Measurements from ENCODE around the gene WFDC11. TPM values are rescaled to one million over a fixed set of nuclear protein-coding genes. Genes with fewer than 3 reads are reported as not detected.
"Not testable (repeated sequence)": the region's sequence is repeated elsewhere in the genome, so short reads cannot be mapped to it uniquely, and the experiment has no call there.

WFDC11 gene
- total RNA-seq, 4 donors from 2014 or later: not detected

DNA sequence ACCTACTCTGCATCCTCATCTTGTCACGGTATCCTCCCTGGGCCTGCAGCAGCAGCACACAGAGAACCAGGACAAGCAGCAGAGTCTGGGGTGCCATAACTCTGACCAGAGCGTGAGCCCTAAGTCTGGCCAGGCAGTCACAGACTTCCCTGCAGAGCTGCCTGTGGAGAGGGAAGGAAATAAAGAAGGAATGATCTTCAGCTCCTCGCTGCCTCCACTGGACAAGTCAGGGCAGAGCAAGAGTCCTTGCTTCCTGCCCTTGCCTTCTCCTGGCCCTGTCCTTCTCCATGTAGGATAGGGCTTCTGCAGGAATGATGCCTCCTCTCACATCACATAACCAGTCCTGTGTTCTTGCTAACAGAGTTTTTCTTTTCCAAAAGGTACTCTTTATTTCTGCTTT, 15.9 kb upstream of the WFDC11 start:
- H3K27me3 ChIP-seq: no peaks in the 10 kb centered on the region
- no peak overlapping the region for H3K4me3 ChIP-seq
- DNase-seq: no peak
- H3K4me1 ChIP-seq: no peaks in the 10 kb centered on the region
- no peak overlapping the region for H3K27ac ChIP-seq
- TF ChIP-seq, protein P1, sequence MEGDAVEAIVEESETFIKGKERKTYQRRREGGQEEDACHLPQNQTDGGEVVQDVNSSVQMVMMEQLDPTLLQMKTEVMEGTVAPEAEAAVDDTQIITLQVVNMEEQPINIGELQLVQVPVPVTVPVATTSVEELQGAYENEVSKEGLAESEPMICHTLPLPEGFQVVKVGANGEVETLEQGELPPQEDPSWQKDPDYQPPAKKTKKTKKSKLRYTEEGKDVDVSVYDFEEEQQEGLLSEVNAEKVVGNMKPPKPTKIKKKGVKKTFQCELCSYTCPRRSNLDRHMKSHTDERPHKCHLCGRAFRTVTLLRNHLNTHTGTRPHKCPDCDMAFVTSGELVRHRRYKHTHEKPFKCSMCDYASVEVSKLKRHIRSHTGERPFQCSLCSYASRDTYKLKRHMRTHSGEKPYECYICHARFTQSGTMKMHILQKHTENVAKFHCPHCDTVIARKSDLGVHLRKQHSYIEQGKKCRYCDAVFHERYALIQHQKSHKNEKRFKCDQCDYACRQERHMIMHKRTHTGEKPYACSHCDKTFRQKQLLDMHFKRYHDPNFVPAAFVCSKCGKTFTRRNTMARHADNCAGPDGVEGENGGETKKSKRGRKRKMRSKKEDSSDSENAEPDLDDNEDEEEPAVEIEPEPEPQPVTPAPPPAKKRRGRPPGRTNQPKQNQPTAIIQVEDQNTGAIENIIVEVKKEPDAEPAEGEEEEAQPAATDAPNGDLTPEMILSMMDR (IDR thresholded peaks at IDR 0.05): no peak
- no peak for TF ChIP-seq POLR2A (IDR thresholded peaks at IDR 0.05)
- H3K36me3 ChIP-seq: no peaks in the 10 kb centered on the region
- no peaks in the 10 kb centered on the region for H3K9me3 ChIP-seq

DNA sequence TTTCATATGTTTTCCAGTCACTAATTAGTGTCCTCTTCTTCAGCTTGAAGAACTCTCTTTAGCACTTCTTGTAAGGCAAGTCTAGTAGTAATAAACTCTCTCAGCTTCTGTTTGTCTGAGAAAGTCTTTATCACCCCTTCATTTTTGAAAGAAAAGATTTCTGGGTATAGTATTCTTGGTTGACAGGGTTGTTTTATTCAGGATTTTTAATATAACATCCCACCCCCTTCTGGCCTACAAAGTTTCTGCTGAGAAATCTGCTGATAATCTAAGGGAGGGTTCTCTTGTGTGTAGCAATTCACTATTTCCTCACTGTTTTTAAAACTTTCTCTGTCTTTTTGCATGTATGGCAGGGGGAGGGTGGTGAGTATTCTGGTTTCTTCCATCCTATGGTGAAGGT, 9.6 kb upstream of the WFDC11 start:
- no peaks in the 10 kb centered on the region for H3K36me3 ChIP-seq
- no peak overlapping the region for H3K27ac ChIP-seq
- no peak for DNase-seq
- no peaks in the 10 kb centered on the region for H3K4me1 ChIP-seq
- no peak for TF ChIP-seq POLR2A (IDR thresholded peaks at IDR 0.05)
- TF ChIP-seq, protein P1 (IDR thresholded peaks at IDR 0.05): no peak
- no peaks in the 10 kb centered on the region for H3K27me3 ChIP-seq
- no peak overlapping the region for H3K4me3 ChIP-seq
- peaks cover 0 to 21% (median 9%) of the 10 kb centered on the region in 4 donors for H3K9me3 ChIP-seq

DNA sequence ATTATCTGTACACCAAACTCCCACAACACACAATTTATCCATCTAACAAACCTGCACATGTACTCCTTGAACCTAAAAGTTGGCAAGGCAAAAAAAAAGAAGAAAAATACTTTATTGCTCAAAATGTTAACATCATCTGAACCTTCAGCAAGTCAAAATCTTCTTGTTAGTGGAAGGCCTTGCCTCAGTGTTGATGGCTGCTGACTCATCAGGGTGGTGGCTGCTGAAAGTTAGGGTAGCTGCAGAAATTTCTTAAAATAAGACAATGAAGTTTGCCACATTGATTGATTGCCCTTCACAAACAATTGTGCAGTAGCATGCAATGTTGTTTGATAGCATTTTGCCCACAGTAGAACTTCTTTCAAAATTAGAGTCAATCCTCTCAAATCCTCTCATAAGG, 2.7 kb upstream of the WFDC11 start:
- TF ChIP-seq POLR2A (IDR thresholded peaks at IDR 0.05): no peak
- TF ChIP-seq, protein P1 (IDR thresholded peaks at IDR 0.05): no peak
- H3K9me3 ChIP-seq: peaks cover 0 to 4% (median 0%) of the 10 kb centered on the region in 4 donors
- H3K4me1 ChIP-seq: no peaks in the 10 kb centered on the region
- no peaks in the 10 kb centered on the region for H3K27me3 ChIP-seq
- no peak for DNase-seq
- H3K36me3 ChIP-seq: no peaks in the 10 kb centered on the region
- H3K27ac ChIP-seq: no peak overlapping the region
- no peak overlapping the region for H3K4me3 ChIP-seq

DNA sequence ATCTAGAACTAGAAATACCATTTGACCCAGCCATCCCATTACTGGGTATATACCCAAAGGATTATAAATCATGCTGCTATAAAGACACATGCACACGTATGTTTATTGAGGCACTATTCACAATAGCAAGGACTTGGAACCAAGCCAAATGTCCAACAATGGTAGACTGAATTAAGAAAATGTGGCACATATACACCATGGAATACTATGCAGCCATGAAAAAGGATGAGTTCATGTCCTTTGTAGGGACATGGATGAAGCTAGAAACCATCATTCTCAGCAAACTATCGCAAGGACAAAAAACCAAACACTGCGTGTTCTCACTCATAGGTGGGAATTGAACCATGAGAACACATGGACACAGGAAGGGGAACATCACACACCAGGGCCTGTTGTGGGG, 13.0 kb downstream of the WFDC11 start:
- H3K9me3 ChIP-seq, H3K4me1 ChIP-seq, H3K36me3 ChIP-seq, DNase-seq, H3K27ac ChIP-seq, H3K27me3 ChIP-seq, H3K4me3 ChIP-seq: not testable (repeated sequence)

DNA sequence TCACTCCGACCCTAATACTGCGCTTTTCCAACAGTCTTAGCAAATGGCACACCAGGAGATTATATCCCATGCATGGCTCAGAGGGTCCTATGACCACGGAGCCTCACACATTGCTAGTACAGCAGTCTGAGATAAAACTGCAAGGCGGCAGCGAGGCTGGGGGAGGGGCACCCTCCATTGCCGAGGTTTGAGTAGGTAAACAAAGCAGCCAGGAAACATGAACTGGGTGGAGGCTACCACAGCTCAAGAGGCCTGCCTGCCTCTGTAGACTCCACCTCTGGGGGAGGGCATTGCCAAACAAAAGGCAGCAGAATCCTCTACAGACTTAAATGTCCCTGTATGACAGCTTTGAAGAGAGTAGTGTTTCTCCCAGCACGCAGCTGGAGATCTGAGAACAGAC, 18.3 kb downstream of the WFDC11 start:
- not testable (repeated sequence) for H3K9me3 ChIP-seq, H3K36me3 ChIP-seq, DNase-seq, H3K27ac ChIP-seq, H3K4me1 ChIP-seq, H3K4me3 ChIP-seq, H3K27me3 ChIP-seq

DNA sequence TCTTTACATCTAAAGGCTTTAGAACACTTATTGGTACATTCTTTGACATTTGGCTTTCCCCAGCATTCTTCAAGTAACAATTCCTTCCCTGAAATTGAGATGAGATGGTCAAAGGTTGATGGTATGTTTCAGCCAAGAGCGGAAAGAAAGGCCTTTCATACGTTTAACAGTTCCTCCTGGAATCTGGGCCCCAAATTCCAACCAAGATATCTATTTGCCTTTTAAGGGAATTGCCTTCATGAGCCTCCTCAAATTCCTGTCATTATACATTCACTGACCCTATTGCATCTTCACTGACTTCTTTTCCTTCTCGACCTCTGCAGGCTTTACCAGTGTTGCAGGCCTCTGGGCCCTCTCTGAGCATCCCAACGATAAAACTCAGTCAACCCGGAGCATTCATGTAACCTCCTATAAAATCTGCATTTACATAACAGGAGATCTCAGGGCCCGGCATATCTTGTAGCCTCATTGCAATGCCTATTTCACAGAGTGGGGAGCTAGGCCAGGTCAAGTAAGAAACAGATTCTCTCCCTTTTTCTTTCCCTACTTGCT, 20.7 kb downstream of the WFDC11 start:
- no peaks in the 10 kb centered on the region for H3K9me3 ChIP-seq
- no peak overlapping the region for H3K27ac ChIP-seq
- no peak for TF ChIP-seq POLR2A (IDR thresholded peaks at IDR 0.05)
- TF ChIP-seq, protein P1 (IDR thresholded peaks at IDR 0.05): no peak
- no peak for DNase-seq
- H3K36me3 ChIP-seq: no peaks in the 10 kb centered on the region
- no peaks in the 10 kb centered on the region for H3K27me3 ChIP-seq
- no peak overlapping the region for H3K4me3 ChIP-seq
- no peaks in the 10 kb centered on the region for H3K4me1 ChIP-seq

DNA sequence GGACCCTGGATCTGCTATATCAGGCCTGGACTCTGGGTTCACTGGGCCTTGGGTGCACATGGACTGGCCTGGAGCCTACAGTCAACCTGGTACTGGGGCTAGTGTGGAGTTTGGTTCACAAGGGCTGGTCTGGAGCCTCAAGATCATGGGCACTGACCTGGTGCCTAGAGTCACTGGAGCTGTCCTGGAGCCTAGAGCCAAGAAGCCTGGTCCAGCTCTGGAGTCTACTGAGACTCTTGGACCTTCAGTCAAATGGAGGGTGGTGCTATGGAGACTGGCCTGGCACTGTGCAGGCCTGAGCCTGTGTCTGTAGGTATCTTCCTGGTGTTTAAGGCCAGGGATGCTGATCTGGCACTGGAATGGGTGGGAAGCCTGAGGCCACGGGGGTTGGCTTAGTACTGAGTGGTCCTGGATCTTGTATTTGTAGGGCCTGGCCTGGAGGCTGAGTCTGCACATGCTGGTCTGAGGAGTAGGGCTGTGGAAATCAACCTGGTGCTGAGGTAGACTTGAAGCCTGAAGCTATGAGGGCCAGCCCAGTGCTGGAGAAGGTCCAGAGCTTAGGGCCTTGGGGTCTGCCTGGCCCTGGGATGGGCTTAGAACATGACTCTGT, 22.5 kb downstream of the WFDC11 start:
- H3K36me3 ChIP-seq: no peaks in the 10 kb centered on the region
- H3K4me1 ChIP-seq: no peaks in the 10 kb centered on the region
- TF ChIP-seq, protein P1 (IDR thresholded peaks at IDR 0.05): no peak
- TF ChIP-seq POLR2A (IDR thresholded peaks at IDR 0.05): no peak
- no peak for DNase-seq
- no peak overlapping the region for H3K4me3 ChIP-seq
- no peaks in the 10 kb centered on the region for H3K27me3 ChIP-seq
- H3K27ac ChIP-seq: no peak overlapping the region
- H3K9me3 ChIP-seq: no peaks in the 10 kb centered on the region

All from Peyer's patch (tissue), 4 donors.